PFSK-1 (cell line): ENCODE results near the gene KIF26B.

ENCODE experiments used
- FOXP2 ChIP-seq: optimal IDR thresholded peaks from 2 replicates; pipeline ENCODE3; 2011; ENCODE audit warnings: borderline replicate concordance, control low read depth, inconsistent platforms; ENCODE audit not compliant: insufficient read depth; ENCODE audit errors: extremely low read length, extremely low read depth
- POLR2AphosphoS5 ChIP-seq: IDR thresholded peaks from 2 replicates; pipeline ENCODE4 v1.6.1; 2012; ENCODE audit warnings: low read depth, mild to moderate bottlenecking, control low read depth, low read length, moderate library complexity
- SIN3A ChIP-seq: IDR thresholded peaks from 2 replicates; pipeline ENCODE4 v1.6.1; 2012; ENCODE audit warnings: mild to moderate bottlenecking, low read length, moderate library complexity, borderline replicate concordance; ENCODE audit not compliant: insufficient read depth
- TAF1 ChIP-seq: IDR thresholded peaks from 2 replicates; pipeline ENCODE4 v1.6.1; 2012; ENCODE audit warnings: low read length, control low read depth, borderline replicate concordance; ENCODE audit not compliant: insufficient read depth
- TF ChIP-seq, protein P1 (sequence below), 2 experiments: IDR thresholded peaks; 2 replicates each; pipeline versions ENCODE4 v1.6.1 to v1.8.0; 2011 to 2012; ENCODE audit warnings: low read depth in 2 of 2, low read length in 2 of 2, control low read depth in 1 of 2, inconsistent platforms in 1 of 2, mild to moderate bottlenecking in 1 of 2, moderate library complexity in 1 of 2; ENCODE audit not compliant: insufficient read depth in 1 of 2

- TF ChIP-seq TAF1 (no peak), SIN3A (no peak), FOXP2 (no peak), POLR2AphosphoS5 (no peak)
- TF ChIP-seq, protein P1, sequence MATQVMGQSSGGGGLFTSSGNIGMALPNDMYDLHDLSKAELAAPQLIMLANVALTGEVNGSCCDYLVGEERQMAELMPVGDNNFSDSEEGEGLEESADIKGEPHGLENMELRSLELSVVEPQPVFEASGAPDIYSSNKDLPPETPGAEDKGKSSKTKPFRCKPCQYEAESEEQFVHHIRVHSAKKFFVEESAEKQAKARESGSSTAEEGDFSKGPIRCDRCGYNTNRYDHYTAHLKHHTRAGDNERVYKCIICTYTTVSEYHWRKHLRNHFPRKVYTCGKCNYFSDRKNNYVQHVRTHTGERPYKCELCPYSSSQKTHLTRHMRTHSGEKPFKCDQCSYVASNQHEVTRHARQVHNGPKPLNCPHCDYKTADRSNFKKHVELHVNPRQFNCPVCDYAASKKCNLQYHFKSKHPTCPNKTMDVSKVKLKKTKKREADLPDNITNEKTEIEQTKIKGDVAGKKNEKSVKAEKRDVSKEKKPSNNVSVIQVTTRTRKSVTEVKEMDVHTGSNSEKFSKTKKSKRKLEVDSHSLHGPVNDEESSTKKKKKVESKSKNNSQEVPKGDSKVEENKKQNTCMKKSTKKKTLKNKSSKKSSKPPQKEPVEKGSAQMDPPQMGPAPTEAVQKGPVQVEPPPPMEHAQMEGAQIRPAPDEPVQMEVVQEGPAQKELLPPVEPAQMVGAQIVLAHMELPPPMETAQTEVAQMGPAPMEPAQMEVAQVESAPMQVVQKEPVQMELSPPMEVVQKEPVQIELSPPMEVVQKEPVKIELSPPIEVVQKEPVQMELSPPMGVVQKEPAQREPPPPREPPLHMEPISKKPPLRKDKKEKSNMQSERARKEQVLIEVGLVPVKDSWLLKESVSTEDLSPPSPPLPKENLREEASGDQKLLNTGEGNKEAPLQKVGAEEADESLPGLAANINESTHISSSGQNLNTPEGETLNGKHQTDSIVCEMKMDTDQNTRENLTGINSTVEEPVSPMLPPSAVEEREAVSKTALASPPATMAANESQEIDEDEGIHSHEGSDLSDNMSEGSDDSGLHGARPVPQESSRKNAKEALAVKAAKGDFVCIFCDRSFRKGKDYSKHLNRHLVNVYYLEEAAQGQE (IDR thresholded peaks at IDR 0.05; ENCODE audit: insufficient read depth in 1 of 2, low read depth in 2 of 2, low read length in 2 of 2), result no peak
These were observed 397.5 kb downstream of the KIF26B start for GRCh38 chr1:245552331-245552730.
